ENCODE measurements around the gene GRPEL1.

Gene GRPEL1

GRCh38 chr4:7049295-7049694, 18.6 kb downstream of the GRPEL1 start:
- DNase-seq (ENCODE audit: extremely low read depth, low read depth) = no peak
- no peak for TF ChIP-seq CTCF (IDR thresholded peaks at IDR 0.05; ENCODE audit: low read depth, low read length)

- no peak for DNase-seq (ENCODE audit: extremely low read depth, low read depth)
Measured at GRCh38 chr4:7048642-7049041, 19.2 kb downstream of the GRPEL1 start.

GRCh38 chr4:7046971-7047370, 20.9 kb downstream of the GRPEL1 start:
- TF ChIP-seq CTCF (IDR thresholded peaks at IDR 0.05; ENCODE audit: low read depth, low read length) = no peak

More at GRCh38 chr4:7048642-7049041, 19.2 kb downstream of the GRPEL1 start:
- TF ChIP-seq CTCF (IDR thresholded peaks at IDR 0.05; ENCODE audit: low read depth, low read length) = no peak

GRCh38 chr4:7045961-7046921, 21.6 kb downstream of the GRPEL1 start:
- DNase-seq (ENCODE audit: extremely low read depth, low read depth) = no peak
- TF ChIP-seq CTCF (IDR thresholded peaks at IDR 0.05; ENCODE audit: low read depth, low read length) = no peak

More at GRCh38 chr4:7046971-7047370, 20.9 kb downstream of the GRPEL1 start:
- DNase-seq (ENCODE audit: extremely low read depth, low read depth) = no peak

- no peak for DNase-seq (ENCODE audit: extremely low read depth, low read depth)
Measured at GRCh38 chr4:7045553-7045952, 22.3 kb downstream of the GRPEL1 start.

GRCh38 chr4:7044137-7044930, 23.5 kb downstream of the GRPEL1 start:
- no peak for DNase-seq (ENCODE audit: extremely low read depth, low read depth)
- TF ChIP-seq CTCF (IDR thresholded peaks at IDR 0.05; ENCODE audit: low read depth, low read length) = no peak

More at GRCh38 chr4:7045553-7045952, 22.3 kb downstream of the GRPEL1 start:
- no peak for TF ChIP-seq CTCF (IDR thresholded peaks at IDR 0.05; ENCODE audit: low read depth, low read length)

Data from AG09319 (cell line).